Stomach (tissue), 9 donors: ENCODE data around the gene CD99L2. TPM values are rescaled to one million over a fixed set of nuclear protein-coding genes. Genes with fewer than 3 reads are reported as not detected.

Experiments used
- DNase-seq, 2 donors: peaks; one replicate each; pipeline versions ENCODE4 v3.0.0 to v3.0.0-alpha.2; 2013 to 2019
- H3K27ac ChIP-seq, 5 donors: fragments of 200-600 bp in 4 of 5; sonication (generic) in 4 of 5; one replicate each; pipeline ENCODE4 v1.5.1; 2013 to 2019; ENCODE audit warnings: mild to moderate bottlenecking in 1 of 5, moderate library complexity in 1 of 5
- H3K27me3 ChIP-seq, 3 donors: fragments of 200-600 bp; sonication (generic); one replicate each; pipeline ENCODE4 v1.5.1; 2017 to 2019; ENCODE audit warnings: mixed run types in 1 of 3
- H3K36me3 ChIP-seq, 4 donors: fragments of 200-600 bp; sonication (generic); 1 replicate in 3 of 4; 2 replicates in 1 of 4; pipeline ENCODE4 v1.5.1; 2016 to 2019
- H3K4me1 ChIP-seq, 4 donors: fragments of 200-600 bp; sonication (generic); one replicate each; pipeline ENCODE4 v1.5.1; 2016 to 2019
- H3K4me3 ChIP-seq, 4 donors: fragments of 200-600 bp; sonication (generic) in 3 of 4; one replicate each; pipeline ENCODE4 v1.5.1; 2016 to 2019; ENCODE audit warnings: mild to moderate bottlenecking in 1 of 4
- H3K9me3 ChIP-seq, 4 donors: fragments of 200-600 bp; sonication (generic); one replicate each; pipeline ENCODE4 v1.5.1; 2016 to 2019
- CTCF ChIP-seq, 7 experiments: fragments of 450-650 bp in 4 of 7; fragments of 200-600 bp in 3 of 7; sonication (generic) in 3 of 7; IDR thresholded peaks; one replicate each; pipeline ENCODE4 v1.5.1; 2016 to 2019; ENCODE audit warnings: antibody characterized with exemption in 7 of 7, control low read depth in 2 of 7, mild to moderate bottlenecking in 1 of 7
- EP300 ChIP-seq: sonication (generic); formaldehyde crosslinking; IDR thresholded peaks from one replicate; pipeline ENCODE4 v1.6.1; 2017; ENCODE audit warnings: antibody characterized with exemption
- POLR2A ChIP-seq, 4 donors: fragments of 450-650 bp; IDR thresholded peaks; one replicate each; pipeline ENCODE4 v1.6.1; 2016; ENCODE audit warnings: antibody characterized with exemption in 4 of 4, control low read depth in 2 of 4, mild to moderate bottlenecking in 1 of 4, moderate library complexity in 1 of 4
- POLR2AphosphoS5 ChIP-seq, 3 donors: sonication (generic); formaldehyde crosslinking; IDR thresholded peaks; one replicate each; pipeline ENCODE4 v1.6.1; 2016; ENCODE audit warnings: antibody characterized with exemption in 3 of 3
- WGBS, 5 donors: extraction: QIAGEN DNeasy Blood & Tissue Kit in 3 of 5; methylation state at CpG; one replicate each; pipeline versions ENCODE4 v1.1.5 to v1.1.7; 2013 to 2018; 5-methylcytosine and 5-hydroxymethylcytosine counted together
- intact Hi-C: fragments of 100-400 bp; cut with DNase I; formaldehyde crosslinking; loops from one replicate; pipeline ENCODE4 v1.15.1; 2023; ENCODE audit warnings: low total_unique reads
- polyA plus RNA-seq, 3 donors: library from polyadenylated mRNA; stranded (reverse); fragments of 200-250 nt; gene quantifications; one replicate each; pipeline ENCODE4 v1.2.3, GENCODE V29; 2013
- total RNA-seq, 5 donors: library from RNA; depleted of rRNA; stranded (reverse); fragments of >200 nt; gene quantifications; one replicate each; pipeline versions ENCODE4 v1.1.0 to v1.2.3, GENCODE V29; 2014 to 2016
- donor health status: healthy with polysubstance abuse.
- donor health status: Bipolar disorder and iron deficiency.
- donor health status: healthy.

The CD99L2 gene
- total and polyA plus RNA-seq, 8 donors, result 3.5 to 40.6 (median 13.7) TPM

GRCh38 chrX:150873616-150874015, 24.9 kb downstream of the CD99L2 start:
- 71 to 95% (median 80%) methylated on average over 1 of the region's 1 CpG for WGBS, 5 donors
- peak overlapping the region in 3 of 5 donors; percentile 43 to 50 (median 47) for H3K27ac ChIP-seq

GRCh38 chrX:150872773-150873336, 25.6 kb downstream of the CD99L2 start:
- no peaks in the 10 kb centered on the region for H3K27me3 ChIP-seq
- TF ChIP-seq EP300 (no peak), POLR2A (IDR thresholded peaks at IDR 0.05) (no peak), POLR2AphosphoS5 (IDR thresholded peaks at IDR 0.05) (no peak), CTCF (IDR thresholded peaks at IDR 0.05) (no peak)
- no peaks in the 10 kb centered on the region for H3K36me3 ChIP-seq
- H3K4me3 ChIP-seq, result no peak overlapping the region
- 79 to 96% (median 90%) methylated on average over 5 to 8 of the region's 8 CpGs for WGBS, 5 donors
- peaks cover 0 to 24% (median 8%) of the 10 kb centered on the region in 4 donors for H3K4me1 ChIP-seq
- no peak overlapping the region for H3K27ac ChIP-seq
- intact Hi-C loops, result no loop called here
- no peak for DNase-seq
- no peaks in the 10 kb centered on the region for H3K9me3 ChIP-seq

More at GRCh38 chrX:150873616-150874015, 24.9 kb downstream of the CD99L2 start:
- TF ChIP-seq POLR2A (IDR thresholded peaks at IDR 0.05), result no peak
- no peak for TF ChIP-seq EP300
- no peak for TF ChIP-seq CTCF (IDR thresholded peaks at IDR 0.05)
- TF ChIP-seq POLR2AphosphoS5 (IDR thresholded peaks at IDR 0.05), result peak in 1 of 3 donors; percentile 4
- Histone ChIP-seq H3K4me3 (no peak overlapping the region), H3K9me3 (no peaks in the 10 kb centered on the region), H3K4me1 (peaks cover 0 to 24% (median 8%) of the 10 kb centered on the region in 4 donors), H3K36me3 (no peaks in the 10 kb centered on the region), H3K27me3 (no peaks in the 10 kb centered on the region)
- DNase-seq, result peak in 1 of 2 donors; percentile 37
- intact Hi-C loops, result no loop called here

GRCh38 chrX:150871341-150871811, 27.1 kb downstream of the CD99L2 start:
- Histone ChIP-seq H3K27me3 (no peaks in the 10 kb centered on the region), H3K4me3 (no peak overlapping the region), H3K36me3 (no peaks in the 10 kb centered on the region), H3K9me3 (no peaks in the 10 kb centered on the region), H3K27ac (no peak overlapping the region), H3K4me1 (peaks cover 0 to 24% (median 8%) of the 10 kb centered on the region in 4 donors)
- 49 to 84% (median 72%) methylated on average over 3 of the region's 3 CpGs for WGBS, 5 donors
- TF ChIP-seq EP300 (no peak), POLR2A (IDR thresholded peaks at IDR 0.05) (no peak), CTCF (IDR thresholded peaks at IDR 0.05) (no peak), POLR2AphosphoS5 (IDR thresholded peaks at IDR 0.05) (no peak)
- no peak for DNase-seq
- intact Hi-C loops, result no loop called here

- Histone ChIP-seq H3K4me3 (no peak overlapping the region), H3K27me3 (no peaks in the 10 kb centered on the region), H3K4me1 (peaks cover 0 to 24% (median 8%) of the 10 kb centered on the region in 4 donors), H3K36me3 (no peaks in the 10 kb centered on the region), H3K27ac (no peak overlapping the region), H3K9me3 (no peaks in the 10 kb centered on the region)
- intact Hi-C loops, result no loop called here
- DNase-seq, result peak in 1 of 2 donors; percentile 8
- WGBS, 5 donors, result 66 to 88% (median 77%) methylated on average over 7 of the region's 7 CpGs
- TF ChIP-seq POLR2A (IDR thresholded peaks at IDR 0.05) (no peak), POLR2AphosphoS5 (IDR thresholded peaks at IDR 0.05) (no peak), EP300 (no peak), CTCF (IDR thresholded peaks at IDR 0.05) (no peak)
These were observed 27.8 kb downstream of the CD99L2 start for GRCh38 chrX:150870487-150871340.
